GM12872 (cell line): ENCODE measurements around the gene ANKRD12.

Experiments
- TF ChIP-seq, protein P1 (sequence below): IDR thresholded peaks from 3 replicates; pipeline ENCODE4 v1.5.1; 2011; ENCODE audit warnings: low read depth, mild to moderate bottlenecking, low read length, moderate library complexity; ENCODE audit not compliant: insufficient read depth

The ANKRD12 gene

DNA sequence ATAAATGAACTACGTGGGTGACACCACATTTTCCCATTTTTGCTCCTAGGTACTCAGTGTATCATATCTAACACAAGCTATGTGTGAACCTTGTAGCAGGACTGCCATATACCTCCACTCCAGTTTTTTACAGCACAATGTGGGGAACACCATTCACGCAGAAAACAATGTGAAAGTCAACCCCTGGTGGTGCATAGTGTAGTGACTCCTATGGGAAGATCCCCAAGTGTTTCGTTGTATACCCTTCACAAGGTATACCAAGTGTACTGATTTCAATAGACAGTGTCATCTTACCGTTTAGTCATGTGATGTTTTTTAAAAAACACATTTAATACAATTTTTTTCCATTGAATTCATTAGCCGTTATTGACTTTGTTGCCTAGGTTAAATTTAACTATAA lies 68.1 kb downstream of the ANKRD12 start:
- TF ChIP-seq, protein P1, sequence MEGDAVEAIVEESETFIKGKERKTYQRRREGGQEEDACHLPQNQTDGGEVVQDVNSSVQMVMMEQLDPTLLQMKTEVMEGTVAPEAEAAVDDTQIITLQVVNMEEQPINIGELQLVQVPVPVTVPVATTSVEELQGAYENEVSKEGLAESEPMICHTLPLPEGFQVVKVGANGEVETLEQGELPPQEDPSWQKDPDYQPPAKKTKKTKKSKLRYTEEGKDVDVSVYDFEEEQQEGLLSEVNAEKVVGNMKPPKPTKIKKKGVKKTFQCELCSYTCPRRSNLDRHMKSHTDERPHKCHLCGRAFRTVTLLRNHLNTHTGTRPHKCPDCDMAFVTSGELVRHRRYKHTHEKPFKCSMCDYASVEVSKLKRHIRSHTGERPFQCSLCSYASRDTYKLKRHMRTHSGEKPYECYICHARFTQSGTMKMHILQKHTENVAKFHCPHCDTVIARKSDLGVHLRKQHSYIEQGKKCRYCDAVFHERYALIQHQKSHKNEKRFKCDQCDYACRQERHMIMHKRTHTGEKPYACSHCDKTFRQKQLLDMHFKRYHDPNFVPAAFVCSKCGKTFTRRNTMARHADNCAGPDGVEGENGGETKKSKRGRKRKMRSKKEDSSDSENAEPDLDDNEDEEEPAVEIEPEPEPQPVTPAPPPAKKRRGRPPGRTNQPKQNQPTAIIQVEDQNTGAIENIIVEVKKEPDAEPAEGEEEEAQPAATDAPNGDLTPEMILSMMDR: no peak

DNA sequence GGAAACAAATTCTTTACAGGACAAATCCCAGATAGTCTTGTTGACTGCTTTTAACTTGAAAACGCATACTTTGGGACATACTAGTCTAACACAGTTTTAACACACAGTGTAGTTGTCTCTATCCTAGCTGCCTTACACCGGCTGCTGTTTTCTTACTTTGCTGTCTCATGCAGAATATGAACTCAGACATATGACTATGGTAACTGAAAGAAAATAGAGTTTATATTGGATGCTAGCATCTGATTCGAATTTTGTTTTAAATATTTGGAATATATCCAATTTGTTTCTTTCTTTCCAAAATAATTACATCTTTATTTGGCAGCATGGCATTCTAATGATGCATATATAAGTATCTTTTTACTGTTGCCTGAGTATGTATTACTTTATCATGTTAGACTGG lies 69.8 kb downstream of the ANKRD12 start:
- TF ChIP-seq, protein P1: no peak

GRCh38 chr18:9209279-9209678 lies 72.7 kb downstream of the ANKRD12 start:
- TF ChIP-seq, protein P1: no peak

- TF ChIP-seq, protein P1: no peak
These were observed 74.4 kb downstream of the ANKRD12 start for GRCh38 chr18:9210966-9211365.

DNA sequence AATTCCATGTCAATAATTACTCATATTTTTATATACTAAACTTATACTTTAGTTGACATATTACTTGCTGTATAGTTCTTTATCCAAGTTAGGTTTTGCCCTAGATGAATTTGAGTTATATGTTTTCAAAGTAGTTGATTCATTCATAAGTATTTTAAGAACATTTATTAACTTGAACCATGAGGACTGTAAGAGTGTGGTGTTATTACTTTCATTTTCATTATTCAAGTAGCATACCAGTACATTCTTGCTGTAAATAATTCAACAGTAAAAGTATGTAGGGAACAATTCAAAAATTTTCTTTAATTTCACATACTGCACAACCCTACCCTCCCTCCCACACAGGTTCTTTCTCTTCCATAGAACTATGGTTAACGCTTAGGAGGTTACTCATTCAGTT lies 75.4 kb downstream of the ANKRD12 start:
- TF ChIP-seq, protein P1: no peak

- TF ChIP-seq, protein P1: no peak
These were observed 78.8 kb downstream of the ANKRD12 start for GRCh38 chr18:9215221-9215933.

GRCh38 chr18:9216459-9216858 lies 79.9 kb downstream of the ANKRD12 start:
- TF ChIP-seq, protein P1: no peak
